ENCODE results near the gene HMGCS1. TPM values are rescaled to one million over a fixed set of nuclear protein-coding genes. Genes with fewer than 3 reads are reported as not detected.

The HMGCS1 gene
- total and polyA plus RNA-seq, 2 of the 4 experiments (the other 2 are of a cell fraction) = 27.5 to 30.6 TPM

GRCh38 chr5:43273552-43273951 is 39.7 kb downstream of the HMGCS1 start:
- no peak overlapping the region for H2AK9ac ChIP-seq (replicated peaks; ENCODE audit: low read depth, low read length, poor library complexity)
- no peaks in the 10 kb centered on the region for H3K36me3 ChIP-seq (ENCODE audit: control insufficient read depth, insufficient read depth, low read length)
- H3K4me3 ChIP-seq (ENCODE audit: insufficient read depth, low read depth, low read length) = no peak overlapping the region
- H3K18ac ChIP-seq (ENCODE audit: low read depth, low read length) = no peak overlapping the region
- H3K14ac ChIP-seq (replicated peaks; ENCODE audit: low read depth, low read length) = no peak overlapping the region
- no peak overlapping the region for H2BK120ac ChIP-seq (ENCODE audit: low read depth, low read length)
- no peak overlapping the region for H3K23ac ChIP-seq (ENCODE audit: low read depth, low read length)
- CTCF ChIA-PET = no interaction called here
- H4K91ac ChIP-seq (ENCODE audit: insufficient read depth, low read depth, low read length) = no peak overlapping the region
- H3K9me3 ChIP-seq (ENCODE audit: control insufficient read depth, insufficient read depth, low read length) = no peaks in the 10 kb centered on the region
- no peaks in the 10 kb centered on the region for H4K20me1 ChIP-seq (ENCODE audit: insufficient read depth, low read length)
- H3K9ac ChIP-seq (ENCODE audit: low read depth, low read length) = no peak overlapping the region
- H3K9me1 ChIP-seq (ENCODE audit: insufficient read depth, low read length) = no peaks in the 10 kb centered on the region
- no peak overlapping the region for H2AK5ac ChIP-seq (ENCODE audit: low read depth, low read length)
- no peaks in the 10 kb centered on the region for H3K4me1 ChIP-seq (ENCODE audit: control insufficient read depth, insufficient read depth, low read length)
- H2BK5ac ChIP-seq (ENCODE audit: low read depth, low read length, poor library complexity, severe bottlenecking) = no peak overlapping the region
- DNase-seq (no peak), ATAC-seq (ENCODE audit: low read depth) (no peak)
- H3K56ac ChIP-seq (ENCODE audit: extremely low read depth, insufficient read depth, low read length) = no peak overlapping the region
- H3K79me1 ChIP-seq (ENCODE audit: low read depth in 1 of 2, low read length in 2 of 2) = no peaks in the 10 kb centered on the region
- no peak overlapping the region for H2AFZ ChIP-seq (replicated peaks; ENCODE audit: low read length, poor library complexity)
- no peak overlapping the region for H2BK15ac ChIP-seq (ENCODE audit: low read depth, low read length)
- no peak overlapping the region for H3K4ac ChIP-seq (ENCODE audit: low read depth, low read length)
- no peak overlapping the region for H3K4me2 ChIP-seq (ENCODE audit: low read depth, low read length)
- no TSS peak for BruUV-seq (replicated peaks)
- H4K5ac ChIP-seq (ENCODE audit: low read depth, low read length) = no peak overlapping the region
- dilution Hi-C loops (cut with HindIII; ENCODE audit: low sequenced_read_pairs, unreplicated experiment) = no loop called here
- no peak overlapping the region for H4K8ac ChIP-seq (ENCODE audit: low read depth in 2 of 2, low read length in 2 of 2)
- peaks cover 12% of the 10 kb centered on the region for H3K27me3 ChIP-seq (ENCODE audit: control insufficient read depth, insufficient read depth, low read length)
- no peak overlapping the region for H2BK20ac ChIP-seq (ENCODE audit: low read depth, low read length)
- intact Hi-C loops (cut with micrococcal nuclease) = no loop called here
- H3K27ac ChIP-seq (ENCODE audit: insufficient read depth, low read length) = no peak overlapping the region
- TF ChIP-seq ELK1 (IDR thresholded peaks at IDR 0.05; ENCODE audit: borderline replicate concordance, low read depth, low read length) = no peak
- TF ChIP-seq NFE2L2 (IDR thresholded peaks at IDR 0.05; ENCODE audit: low read depth, low read length) = no peak
- TF ChIP-seq RFX5 (IDR thresholded peaks at IDR 0.05; ENCODE audit: low read depth, low read length) = no peak
- TF ChIP-seq SMC3 (IDR thresholded peaks at IDR 0.05; ENCODE audit: low read depth, low read length) = no peak
- TF ChIP-seq BHLHE40 (IDR thresholded peaks at IDR 0.05; ENCODE audit: low read depth, low read length) = no peak
- TF ChIP-seq POLR2A (IDR thresholded peaks at IDR 0.05; ENCODE audit: low read depth, low read length) = no peak
- no peak for TF ChIP-seq CHD1 (IDR thresholded peaks at IDR 0.05; ENCODE audit: low read depth, low read length)
- no peak for TF ChIP-seq FOS (IDR thresholded peaks at IDR 0.05; ENCODE audit: low read depth, low read length)
- TF ChIP-seq, protein P1, sequence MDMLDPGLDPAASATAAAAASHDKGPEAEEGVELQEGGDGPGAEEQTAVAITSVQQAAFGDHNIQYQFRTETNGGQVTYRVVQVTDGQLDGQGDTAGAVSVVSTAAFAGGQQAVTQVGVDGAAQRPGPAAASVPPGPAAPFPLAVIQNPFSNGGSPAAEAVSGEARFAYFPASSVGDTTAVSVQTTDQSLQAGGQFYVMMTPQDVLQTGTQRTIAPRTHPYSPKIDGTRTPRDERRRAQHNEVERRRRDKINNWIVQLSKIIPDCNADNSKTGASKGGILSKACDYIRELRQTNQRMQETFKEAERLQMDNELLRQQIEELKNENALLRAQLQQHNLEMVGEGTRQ (IDR thresholded peaks at IDR 0.05; ENCODE audit: low read depth, low read length) = no peak
- TF ChIP-seq CTCF (conservative IDR thresholded peaks at IDR 0.05; ENCODE audit: low read depth, low read length) = no peak
- no peak for TF ChIP-seq RCOR1 (IDR thresholded peaks at IDR 0.05; ENCODE audit: insufficient replicate concordance, low read length)
- no peak for TF ChIP-seq MAZ (IDR thresholded peaks at IDR 0.05; ENCODE audit: borderline replicate concordance, low read depth, low read length)
- no peak for TF ChIP-seq CEBPB (IDR thresholded peaks at IDR 0.05; ENCODE audit: low read depth, low read length)
- TF ChIP-seq RAD21 (IDR thresholded peaks at IDR 0.05; ENCODE audit: low read length) = no peak
- TF ChIP-seq MXI1 (IDR thresholded peaks at IDR 0.05; ENCODE audit: borderline replicate concordance, low read depth, low read length) = no peak
- no peak for TF ChIP-seq MAFK (IDR thresholded peaks at IDR 0.05; ENCODE audit: low read depth, low read length)
- POLR2A ChIA-PET (ENCODE audit: unreplicated experiment) = no interaction called here
- in situ Hi-C loops (cut with MboI; ENCODE audit: low sequenced_read_pairs) = no loop called here
